ENCODE measurements around the gene DIAPH3. TPM values are rescaled to one million over a fixed set of nuclear protein-coding genes. Genes with fewer than 3 reads are reported as not detected.
A peak's percentile ranks its signal among the peaks of the same experiment; 100 is the strongest.

Gene DIAPH3
- total and polyA plus RNA-seq, 9 donors, result 4.3 to 12.4 (median 7.9) TPM

DNA sequence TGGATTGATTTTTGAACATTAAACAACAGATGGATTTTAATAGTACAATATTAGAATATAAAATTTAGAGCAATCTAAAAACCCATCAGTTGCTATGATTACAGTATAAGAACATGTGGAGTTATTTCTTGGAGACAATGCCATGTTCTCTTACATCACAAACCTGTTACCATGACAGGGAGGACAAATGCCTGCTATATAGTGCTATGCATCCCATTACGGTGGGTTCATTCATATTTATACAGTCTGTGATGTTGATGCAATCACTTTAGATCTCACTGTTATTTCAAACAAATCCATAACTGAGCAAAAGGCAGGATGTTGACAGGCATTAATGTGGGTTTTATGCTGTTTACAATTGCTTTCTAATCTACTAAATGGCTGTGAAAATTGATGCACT lies 467.5 kb downstream of the DIAPH3 start:
- DNase-seq, result no peak
- no CpG with 5 or more reads among the region's 1 CpG for WGBS (ENCODE audit: insufficient coverage)
- Histone ChIP-seq H3K9me3 (replicated peaks; ENCODE audit: control insufficient read depth, low read depth, low read length) (no peaks in the 10 kb centered on the region), H3K36me3 (ENCODE audit: control insufficient read depth, insufficient read depth, low read length) (no peaks in the 10 kb centered on the region), H3K27me3 (ENCODE audit: control insufficient read depth, insufficient read depth, low read length) (no peaks in the 10 kb centered on the region), H3K4me1 (ENCODE audit: control insufficient read depth, insufficient read depth, low read length) (no peaks in the 10 kb centered on the region), H3K27ac (ENCODE audit: low read length) (no peak overlapping the region), H3K4me3 (ENCODE audit: low read length) (no peak overlapping the region)

DNA sequence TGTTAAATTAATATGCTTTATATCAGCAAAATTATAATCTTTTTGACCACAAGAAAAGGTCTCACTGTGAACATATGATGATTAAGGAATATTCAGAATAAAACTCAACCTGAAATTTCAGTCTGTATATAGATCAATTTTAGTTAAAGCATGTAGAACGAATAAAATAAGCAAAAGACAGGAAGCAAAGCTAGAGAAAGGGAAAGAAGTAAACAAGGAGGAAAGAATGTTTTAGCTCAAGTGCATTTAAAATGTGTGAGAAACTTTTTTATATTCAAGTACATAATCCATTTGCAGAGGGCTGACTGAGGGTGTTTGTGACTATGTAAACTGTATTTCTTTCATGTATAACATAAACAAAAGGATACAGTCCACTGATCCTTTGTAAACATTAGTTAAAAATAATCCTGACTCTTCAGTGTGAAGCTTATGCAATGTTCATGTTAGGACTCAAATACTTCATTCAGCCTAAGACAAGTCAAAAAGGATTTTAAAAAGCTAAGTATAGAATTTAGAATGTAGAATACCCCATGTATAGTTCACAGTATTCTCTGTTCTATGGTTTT lies 472.1 kb downstream of the DIAPH3 start:
- DNase-seq, result no peak
- no peak overlapping the region for H3K27ac ChIP-seq (ENCODE audit: low read length)
- H3K36me3 ChIP-seq (ENCODE audit: control insufficient read depth, insufficient read depth, low read length), result no peaks in the 10 kb centered on the region

DNA sequence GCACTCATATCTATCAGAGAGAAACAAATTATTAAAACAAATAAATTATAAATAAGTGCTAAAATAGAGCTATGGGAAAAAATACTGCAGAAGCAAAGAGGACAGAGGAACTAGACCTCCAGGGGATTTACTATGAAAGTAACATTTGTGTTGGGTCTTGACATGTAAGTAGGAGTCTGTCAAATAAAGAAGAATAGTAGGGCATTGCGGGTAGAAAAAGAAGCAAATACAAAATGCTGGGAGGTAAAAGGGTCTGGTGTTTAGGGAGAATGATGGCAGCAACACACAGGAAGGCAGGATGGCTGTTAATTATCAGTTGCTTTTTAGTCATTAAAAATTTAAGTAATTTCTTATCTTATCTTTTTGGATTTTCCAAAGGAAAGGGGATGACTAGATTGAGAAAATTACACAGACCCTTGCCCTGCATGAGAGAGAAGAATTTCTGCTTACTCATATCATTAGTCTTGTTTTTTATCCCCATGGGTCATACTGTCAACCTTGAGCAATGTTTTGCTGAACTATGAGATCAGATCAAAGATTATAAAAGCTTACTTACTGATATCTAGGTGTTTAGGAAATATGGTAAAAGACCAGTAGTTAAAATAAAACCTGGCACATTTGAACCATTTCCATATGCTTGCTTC lies 472.7 kb downstream of the DIAPH3 start:
- 100% methylated on average over 1 of the region's 1 CpG for WGBS (ENCODE audit: insufficient coverage)
- no peak for DNase-seq
- no peaks in the 10 kb centered on the region for H3K4me1 ChIP-seq (ENCODE audit: control insufficient read depth, insufficient read depth, low read length)
- H3K27me3 ChIP-seq (ENCODE audit: control insufficient read depth, insufficient read depth, low read length), result no peaks in the 10 kb centered on the region
- H3K4me3 ChIP-seq (ENCODE audit: low read length), result no peak overlapping the region
- no peaks in the 10 kb centered on the region for H3K9me3 ChIP-seq (replicated peaks; ENCODE audit: control insufficient read depth, low read depth, low read length)
- no peak overlapping the region for H3K27ac ChIP-seq (ENCODE audit: low read length)
- H3K36me3 ChIP-seq (ENCODE audit: control insufficient read depth, insufficient read depth, low read length), result no peaks in the 10 kb centered on the region

More for the DNA sequence above, 472.1 kb downstream of the DIAPH3 start:
- Histone ChIP-seq H3K4me3 (ENCODE audit: low read length) (no peak overlapping the region), H3K4me1 (ENCODE audit: control insufficient read depth, insufficient read depth, low read length) (no peaks in the 10 kb centered on the region), H3K9me3 (replicated peaks; ENCODE audit: control insufficient read depth, low read depth, low read length) (no peaks in the 10 kb centered on the region), H3K27me3 (ENCODE audit: control insufficient read depth, insufficient read depth, low read length) (no peaks in the 10 kb centered on the region)
- no CpG with 5 or more reads among the region's 1 CpG for WGBS (ENCODE audit: insufficient coverage)

GRCh38 chr13:59689057-59689456 lies 474.7 kb downstream of the DIAPH3 start:
- no peaks in the 10 kb centered on the region for H3K36me3 ChIP-seq (ENCODE audit: control insufficient read depth, insufficient read depth, low read length)
- WGBS (ENCODE audit: insufficient coverage), result no CpG with 5 or more reads among the region's 4 CpGs
- no peak overlapping the region for H3K27ac ChIP-seq (ENCODE audit: low read length)
- no peaks in the 10 kb centered on the region for H3K4me1 ChIP-seq (ENCODE audit: control insufficient read depth, insufficient read depth, low read length)
- H3K4me3 ChIP-seq (ENCODE audit: low read length), result no peak overlapping the region
- H3K9me3 ChIP-seq (replicated peaks; ENCODE audit: control insufficient read depth, low read depth, low read length), result no peaks in the 10 kb centered on the region
- no peak for DNase-seq
- no peaks in the 10 kb centered on the region for H3K27me3 ChIP-seq (ENCODE audit: control insufficient read depth, insufficient read depth, low read length)

GRCh38 chr13:59686798-59687394 lies 476.8 kb downstream of the DIAPH3 start:
- H3K9me3 ChIP-seq (replicated peaks; ENCODE audit: control insufficient read depth, low read depth, low read length), result no peaks in the 10 kb centered on the region
- no peak overlapping the region for H3K27ac ChIP-seq (ENCODE audit: low read length)
- WGBS (ENCODE audit: insufficient coverage), result no CpG with 5 or more reads among the region's 2 CpGs
- H3K4me1 ChIP-seq (ENCODE audit: control insufficient read depth, insufficient read depth, low read length), result no peaks in the 10 kb centered on the region
- no peaks in the 10 kb centered on the region for H3K36me3 ChIP-seq (ENCODE audit: control insufficient read depth, insufficient read depth, low read length)
- H3K4me3 ChIP-seq (ENCODE audit: low read length), result no peak overlapping the region
- no peaks in the 10 kb centered on the region for H3K27me3 ChIP-seq (ENCODE audit: control insufficient read depth, insufficient read depth, low read length)
- no peak for DNase-seq

GRCh38 chr13:59684105-59684504 lies 479.6 kb downstream of the DIAPH3 start:
- DNase-seq, result no peak
- Histone ChIP-seq H3K27ac (ENCODE audit: low read length) (no peak overlapping the region), H3K4me3 (ENCODE audit: low read length) (no peak overlapping the region), H3K4me1 (ENCODE audit: control insufficient read depth, insufficient read depth, low read length) (no peaks in the 10 kb centered on the region), H3K27me3 (ENCODE audit: control insufficient read depth, insufficient read depth, low read length) (no peaks in the 10 kb centered on the region), H3K36me3 (ENCODE audit: control insufficient read depth, insufficient read depth, low read length) (no peaks in the 10 kb centered on the region), H3K9me3 (replicated peaks; ENCODE audit: control insufficient read depth, low read depth, low read length) (no peaks in the 10 kb centered on the region)
- WGBS (ENCODE audit: insufficient coverage), result 60% methylated on average over 1 of the region's 5 CpGs

DNA sequence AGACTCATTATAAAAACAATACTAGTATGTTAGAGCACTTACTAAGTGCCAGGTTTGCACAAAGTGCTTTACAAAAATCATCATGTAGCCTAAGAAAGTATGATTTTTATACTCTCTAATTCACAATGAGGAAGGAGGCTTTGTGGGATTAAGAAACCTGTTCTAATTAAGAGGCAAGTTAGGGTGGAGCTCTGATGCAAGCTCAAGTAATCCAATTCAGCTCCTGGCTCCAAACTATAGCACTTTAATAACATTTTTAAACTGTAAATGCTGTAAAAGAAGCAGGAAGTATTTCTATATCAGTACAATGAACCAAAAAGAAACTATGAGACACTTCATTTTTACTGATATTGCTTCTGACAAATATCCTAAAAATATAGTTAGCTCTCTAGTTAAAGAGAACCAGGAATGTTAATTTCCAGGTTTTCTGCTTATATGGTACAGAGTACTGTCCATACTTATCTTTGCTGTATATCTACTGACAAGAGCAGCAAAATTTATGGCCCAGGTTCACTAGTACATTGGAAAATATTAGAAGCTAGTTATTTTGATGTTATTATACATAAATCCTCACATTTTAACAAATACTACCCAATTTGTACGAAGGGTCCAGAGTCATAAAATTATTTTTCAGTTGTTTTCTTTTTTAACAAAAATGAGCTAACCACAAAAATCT lies 482.0 kb downstream of the DIAPH3 start:
- Histone ChIP-seq H3K4me3 (ENCODE audit: low read length) (no peak overlapping the region), H3K27me3 (ENCODE audit: control insufficient read depth, insufficient read depth, low read length) (no peaks in the 10 kb centered on the region), H3K9me3 (replicated peaks; ENCODE audit: control insufficient read depth, low read depth, low read length) (no peaks in the 10 kb centered on the region), H3K27ac (ENCODE audit: low read length) (no peak overlapping the region), H3K4me1 (ENCODE audit: control insufficient read depth, insufficient read depth, low read length) (no peaks in the 10 kb centered on the region), H3K36me3 (ENCODE audit: control insufficient read depth, insufficient read depth, low read length) (no peaks in the 10 kb centered on the region)
- DNase-seq, result no peak
- no CpG with 5 or more reads among the region's 1 CpG for WGBS (ENCODE audit: insufficient coverage)

DNA sequence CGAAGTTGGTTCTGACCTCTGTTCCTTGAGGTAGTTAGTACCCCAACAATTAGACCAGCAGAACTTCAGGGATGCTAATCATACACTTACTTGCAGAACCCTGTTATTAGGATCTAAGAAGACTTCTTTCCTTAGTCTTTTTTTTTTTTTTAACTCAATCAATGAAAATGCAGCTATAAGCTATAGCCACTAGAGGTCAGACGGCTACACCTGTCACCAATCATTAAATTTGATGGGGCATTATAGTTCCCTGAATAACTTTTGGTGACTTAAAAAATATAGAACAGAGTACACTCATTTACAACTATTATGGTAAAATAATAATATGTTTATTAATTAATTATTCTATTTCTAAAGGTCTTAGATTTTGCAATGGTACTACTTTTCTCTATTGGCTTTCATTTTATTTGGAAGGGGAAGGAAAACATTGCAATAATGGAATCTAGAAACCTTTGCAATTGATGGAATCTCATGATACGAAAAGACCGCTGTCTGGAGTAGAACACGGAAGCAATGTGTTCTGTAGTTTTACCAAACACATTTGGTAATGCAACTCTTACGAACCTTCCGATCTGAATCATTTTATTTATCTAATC lies 483.2 kb downstream of the DIAPH3 start:
- Histone ChIP-seq H3K9me3 (replicated peaks; ENCODE audit: control insufficient read depth, low read depth, low read length) (no peaks in the 10 kb centered on the region), H3K36me3 (ENCODE audit: control insufficient read depth, insufficient read depth, low read length) (no peaks in the 10 kb centered on the region), H3K27me3 (ENCODE audit: control insufficient read depth, insufficient read depth, low read length) (no peaks in the 10 kb centered on the region), H3K4me1 (ENCODE audit: control insufficient read depth, insufficient read depth, low read length) (no peaks in the 10 kb centered on the region), H3K27ac (ENCODE audit: low read length) (no peak overlapping the region), H3K4me3 (ENCODE audit: low read length) (no peak overlapping the region)
- DNase-seq, result no peak
- WGBS (ENCODE audit: insufficient coverage), result 94% methylated on average over 3 of the region's 7 CpGs

DNA sequence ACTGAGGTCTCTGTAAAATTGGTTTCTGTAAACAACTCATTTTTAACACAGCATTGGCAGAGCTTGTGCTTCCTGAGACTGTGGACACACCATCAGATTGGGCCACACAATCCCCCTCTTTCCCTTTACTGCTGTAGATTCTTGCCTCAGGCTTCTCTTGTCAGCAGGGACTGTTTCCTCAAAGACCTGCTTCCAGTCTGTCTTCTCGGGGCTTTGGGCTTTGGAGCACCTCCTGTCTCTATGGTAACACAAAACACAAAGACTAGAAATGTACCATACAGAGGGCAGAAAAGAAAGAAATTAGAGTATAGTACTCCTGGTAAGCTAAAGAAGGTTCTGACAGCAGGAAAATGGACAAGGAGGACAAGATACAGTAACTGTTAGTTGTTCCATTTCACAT lies 484.5 kb downstream of the DIAPH3 start:
- Histone ChIP-seq H3K4me3 (ENCODE audit: low read length) (no peak overlapping the region), H3K4me1 (ENCODE audit: control insufficient read depth, insufficient read depth, low read length) (no peaks in the 10 kb centered on the region)
- WGBS (ENCODE audit: insufficient coverage), result no CpG with 5 or more reads among the region's 1 CpG

More for the DNA sequence above, 484.5 kb downstream of the DIAPH3 start:
- peak; percentile 43 for DNase-seq
- no peaks in the 10 kb centered on the region for H3K27me3 ChIP-seq (ENCODE audit: control insufficient read depth, insufficient read depth, low read length)
- peak overlapping the region; percentile 25 for H3K27ac ChIP-seq (ENCODE audit: low read length)
- H3K9me3 ChIP-seq (replicated peaks; ENCODE audit: control insufficient read depth, low read depth, low read length), result no peaks in the 10 kb centered on the region
- no peaks in the 10 kb centered on the region for H3K36me3 ChIP-seq (ENCODE audit: control insufficient read depth, insufficient read depth, low read length)
